Type B pancreatic cell (in vitro differentiated cells): Measurements from ENCODE around the gene FEZF1. TPM values are rescaled to one million over a fixed set of nuclear protein-coding genes. Genes with fewer than 3 reads are reported as not detected.

Source experiments
- DNase-seq: peaks from one replicate; pipeline ENCODE4 v3.0.0; 2021; ENCODE audit warnings: mixed read lengths; ENCODE audit not compliant: unreplicated experiment; ENCODE audit errors: extremely low spot score
- H3K27ac Mint-ChIP-seq: 2 replicates; pipeline ENCODE4 v1.8.0; 2021; ENCODE audit warnings: mild to moderate bottlenecking, mixed read lengths
- H3K27me3 Mint-ChIP-seq: 2 replicates; pipeline ENCODE4 v1.8.0; 2021; ENCODE audit warnings: mixed read lengths
- H3K36me3 Mint-ChIP-seq: 2 replicates; pipeline ENCODE4 v1.8.0; 2021; ENCODE audit warnings: mixed read lengths
- H3K4me1 Mint-ChIP-seq: one replicate; pipeline ENCODE4 v1.8.0; 2021; ENCODE audit warnings: mixed read lengths; ENCODE audit not compliant: unreplicated experiment
- H3K4me3 Mint-ChIP-seq: 2 replicates; pipeline ENCODE4 v1.8.0; 2021; ENCODE audit warnings: mild to moderate bottlenecking, mixed read lengths
- H3K9me3 Mint-ChIP-seq: 2 replicates; pipeline ENCODE4 v1.8.0; 2021; ENCODE audit warnings: mixed read lengths
- total RNA-seq: library from RNA; stranded (reverse); gene quantifications from 2 replicates; pipeline ENCODE4 v1.2.1, GENCODE V29; 2021; ENCODE audit warnings: low replicate concordance
- TF ChIP-seq, protein P1 (sequence below): fragments of 200-600 bp; sonication (generic); conservative IDR thresholded peaks from 2 replicates; pipeline ENCODE4 v1.5.0; 2021; ENCODE audit warnings: antibody characterized with exemption, mild to moderate bottlenecking

FEZF1 gene
- total RNA-seq, 1 donor from 2014 or later: not detected

DNA sequence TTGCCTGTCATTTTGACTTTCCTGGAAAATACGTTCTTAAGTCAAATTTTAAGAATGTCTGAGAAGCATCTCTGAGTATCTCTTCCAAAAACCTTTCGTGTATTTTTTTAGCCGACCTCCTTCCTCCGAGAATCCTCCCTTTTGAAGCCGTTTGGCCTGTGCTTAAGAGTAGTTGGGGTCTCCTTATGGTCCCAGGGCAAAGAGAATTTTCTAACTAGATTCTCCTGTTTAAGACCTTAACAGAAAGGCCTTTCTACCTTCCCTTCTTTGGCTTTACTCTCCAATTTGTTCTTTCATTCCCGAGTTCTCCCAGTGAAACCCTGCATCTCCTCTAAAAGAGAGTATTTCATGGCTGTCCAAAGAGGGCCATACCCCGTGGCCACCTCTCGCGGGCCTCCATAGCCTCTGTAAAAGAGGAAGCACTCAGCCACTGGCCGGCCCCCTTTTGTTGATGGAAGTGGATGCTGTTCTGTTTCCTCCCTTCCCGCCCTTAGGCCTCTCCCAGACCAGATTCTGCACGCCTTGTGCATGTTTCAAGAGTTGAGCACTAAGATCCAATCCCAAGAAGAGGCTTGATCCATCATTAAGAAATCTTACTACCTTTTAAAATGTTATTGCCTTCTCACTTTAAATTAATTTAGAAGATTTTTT, 6.6 kb upstream of the FEZF1 start:
- Mint-ChIP-seq H3K4me3 (peak overlapping the region; percentile 71), H3K27ac (no peak overlapping the region), H3K36me3 (no peaks in the 10 kb centered on the region), H3K27me3 (peaks cover 98% of the 10 kb centered on the region), H3K9me3 (no peaks in the 10 kb centered on the region), H3K4me1 (peaks cover 16% of the 10 kb centered on the region)
- DNase-seq: no peak
- TF ChIP-seq, protein P1, sequence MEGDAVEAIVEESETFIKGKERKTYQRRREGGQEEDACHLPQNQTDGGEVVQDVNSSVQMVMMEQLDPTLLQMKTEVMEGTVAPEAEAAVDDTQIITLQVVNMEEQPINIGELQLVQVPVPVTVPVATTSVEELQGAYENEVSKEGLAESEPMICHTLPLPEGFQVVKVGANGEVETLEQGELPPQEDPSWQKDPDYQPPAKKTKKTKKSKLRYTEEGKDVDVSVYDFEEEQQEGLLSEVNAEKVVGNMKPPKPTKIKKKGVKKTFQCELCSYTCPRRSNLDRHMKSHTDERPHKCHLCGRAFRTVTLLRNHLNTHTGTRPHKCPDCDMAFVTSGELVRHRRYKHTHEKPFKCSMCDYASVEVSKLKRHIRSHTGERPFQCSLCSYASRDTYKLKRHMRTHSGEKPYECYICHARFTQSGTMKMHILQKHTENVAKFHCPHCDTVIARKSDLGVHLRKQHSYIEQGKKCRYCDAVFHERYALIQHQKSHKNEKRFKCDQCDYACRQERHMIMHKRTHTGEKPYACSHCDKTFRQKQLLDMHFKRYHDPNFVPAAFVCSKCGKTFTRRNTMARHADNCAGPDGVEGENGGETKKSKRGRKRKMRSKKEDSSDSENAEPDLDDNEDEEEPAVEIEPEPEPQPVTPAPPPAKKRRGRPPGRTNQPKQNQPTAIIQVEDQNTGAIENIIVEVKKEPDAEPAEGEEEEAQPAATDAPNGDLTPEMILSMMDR: no peak

DNA sequence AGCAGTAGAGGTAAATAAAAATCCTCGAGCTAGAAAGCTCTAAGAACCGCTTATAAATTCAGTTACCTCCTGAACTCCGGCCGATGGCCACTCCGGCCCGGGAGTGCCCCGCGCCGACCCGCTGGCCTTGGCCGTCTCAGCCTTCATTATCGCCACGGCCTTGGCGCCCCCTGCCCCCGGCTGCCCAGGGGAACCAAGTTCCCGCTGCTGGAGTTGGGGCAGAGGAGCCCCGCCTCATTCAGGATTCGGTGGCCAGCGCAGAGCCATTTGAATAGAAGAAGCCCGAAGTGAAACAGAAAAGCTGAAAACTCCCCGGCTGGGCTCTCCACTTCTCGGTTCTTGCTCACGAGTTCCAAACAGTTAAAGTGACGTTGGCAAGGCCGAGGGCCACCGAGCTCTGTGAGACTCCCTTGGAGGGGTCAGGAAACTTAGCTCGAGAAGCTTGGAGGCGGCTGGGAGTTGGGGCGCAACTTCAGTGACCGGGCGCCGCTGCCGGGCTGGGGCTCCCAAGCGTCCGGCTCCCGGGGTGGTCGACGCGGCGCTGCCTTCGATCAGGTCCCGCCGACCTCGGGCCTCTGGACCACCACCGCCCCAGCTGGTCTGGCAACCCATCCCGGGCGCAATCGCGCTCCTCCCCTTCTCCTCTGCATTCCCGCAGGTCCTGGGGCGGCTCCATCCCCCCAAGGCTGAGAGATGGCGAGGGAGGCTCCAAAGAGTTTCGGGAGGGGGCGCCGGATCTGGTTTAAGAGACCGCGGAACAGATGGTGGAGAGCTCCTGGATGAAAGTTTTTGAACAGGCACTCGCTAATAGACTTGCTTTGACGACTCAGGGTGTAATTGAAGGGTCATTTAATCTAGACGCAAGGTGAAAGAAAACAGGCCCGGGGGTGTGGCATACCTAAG, 5.8 kb upstream of the FEZF1 start:
- Mint-ChIP-seq H3K4me3 (peak overlapping the region; percentile 71), H3K9me3 (no peaks in the 10 kb centered on the region), H3K36me3 (no peaks in the 10 kb centered on the region), H3K27me3 (peaks cover 98% of the 10 kb centered on the region), H3K4me1 (peaks cover 21% of the 10 kb centered on the region), H3K27ac (no peak overlapping the region)
- no peak for DNase-seq
- TF ChIP-seq, protein P1: no peak

DNA sequence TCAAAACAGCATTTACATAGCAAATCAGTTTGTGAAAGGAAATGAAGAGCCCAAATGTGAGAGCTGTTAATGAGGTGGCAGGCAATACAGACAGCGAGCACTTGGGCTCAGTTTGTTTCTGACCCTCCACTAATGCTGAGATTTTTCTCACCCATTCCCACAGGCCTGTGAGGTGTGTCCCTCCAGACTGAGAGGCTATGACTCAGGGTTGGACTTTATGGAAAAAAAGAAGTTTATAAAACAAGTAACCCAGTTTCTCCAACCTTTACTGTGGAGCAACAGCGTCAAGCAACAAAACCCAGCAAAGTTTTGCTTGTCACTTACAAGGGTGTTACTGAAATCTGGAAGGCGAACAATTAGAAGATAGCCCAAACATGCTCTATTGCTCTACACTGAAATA, 4.9 kb upstream of the FEZF1 start:
- peak overlapping the region; percentile 70 for H3K4me3 Mint-ChIP-seq
- no peak for DNase-seq
- H3K27ac Mint-ChIP-seq: no peak overlapping the region
- H3K27me3 Mint-ChIP-seq: peaks cover 98% of the 10 kb centered on the region
- peaks cover 25% of the 10 kb centered on the region for H3K4me1 Mint-ChIP-seq
- TF ChIP-seq, protein P1: no peak
- H3K9me3 Mint-ChIP-seq: no peaks in the 10 kb centered on the region
- no peaks in the 10 kb centered on the region for H3K36me3 Mint-ChIP-seq

DNA sequence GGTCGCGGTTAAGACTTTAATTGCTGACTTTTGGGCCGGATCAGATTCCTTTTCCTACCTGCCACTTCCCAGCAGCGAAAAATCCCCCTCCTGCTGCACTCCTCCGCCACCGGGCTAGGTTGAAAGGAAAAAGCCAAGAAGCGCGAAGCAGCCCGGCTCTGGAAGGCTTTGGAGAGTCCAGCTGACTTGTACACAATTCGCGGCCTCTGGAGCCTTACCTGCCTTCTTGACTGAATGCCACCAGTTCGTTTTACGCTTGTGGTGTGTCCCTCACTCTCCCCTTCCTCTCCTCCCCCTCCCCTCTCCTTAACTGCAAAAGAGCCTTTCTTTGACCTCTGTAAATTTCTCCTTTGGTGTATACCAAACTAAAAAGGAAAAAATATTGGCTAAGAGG, 2.7 kb upstream of the FEZF1 start:
- DNase-seq: no peak
- TF ChIP-seq, protein P1: no peak
- Mint-ChIP-seq H3K9me3 (no peaks in the 10 kb centered on the region), H3K4me3 (no peak overlapping the region), H3K36me3 (no peaks in the 10 kb centered on the region), H3K27ac (no peak overlapping the region), H3K4me1 (peaks cover 26% of the 10 kb centered on the region), H3K27me3 (peaks cover 98% of the 10 kb centered on the region)

DNA sequence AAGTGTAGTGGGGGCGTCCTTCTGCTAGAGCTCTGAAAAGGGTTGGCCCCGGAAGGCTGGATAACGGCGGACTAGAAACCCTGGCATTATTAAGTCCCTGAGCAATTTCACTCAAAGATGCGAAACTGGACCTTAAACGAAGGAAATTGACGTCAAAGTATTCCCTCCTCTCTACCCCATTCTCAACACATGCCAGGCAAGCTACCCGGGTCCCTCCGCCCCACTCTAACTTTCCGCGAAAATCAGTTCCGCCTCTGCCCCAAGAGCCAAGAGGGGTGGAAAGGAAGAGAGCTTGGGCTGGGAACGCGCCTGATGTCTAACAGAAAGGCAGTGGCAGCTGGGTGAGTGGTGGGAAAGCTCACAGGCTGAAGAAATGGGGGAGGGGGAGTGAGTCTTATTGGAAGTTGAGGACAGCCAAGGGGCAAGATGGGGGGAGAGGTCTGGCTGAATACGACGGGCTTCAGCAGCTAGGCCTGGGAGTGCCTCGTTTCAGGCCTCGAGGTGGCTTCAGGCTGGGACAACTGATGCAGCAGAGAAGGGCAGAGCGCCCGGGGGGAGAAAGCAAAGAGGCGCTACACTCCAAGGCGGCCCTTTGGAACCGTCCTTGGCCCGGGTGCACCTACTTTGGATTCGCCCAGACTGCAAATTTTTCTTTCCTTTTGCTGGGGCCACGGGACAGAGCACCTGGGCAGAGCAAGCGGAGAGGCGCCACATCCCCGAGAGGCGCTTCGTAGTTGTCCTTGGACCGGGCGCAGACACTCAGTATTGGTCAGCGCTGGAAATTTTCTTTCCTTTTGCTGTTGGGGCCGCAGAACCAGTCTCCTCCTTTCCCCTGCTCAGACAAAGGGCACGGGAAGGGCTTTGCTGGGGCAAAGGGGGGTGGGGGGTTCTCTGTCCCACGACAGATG, 2.0 kb upstream of the FEZF1 start:
- Mint-ChIP-seq H3K9me3 (no peaks in the 10 kb centered on the region), H3K27me3 (peaks cover 98% of the 10 kb centered on the region), H3K4me1 (peaks cover 26% of the 10 kb centered on the region), H3K36me3 (no peaks in the 10 kb centered on the region), H3K4me3 (peak overlapping the region; percentile 82), H3K27ac (peak overlapping the region; percentile 23)
- no peak for DNase-seq
- TF ChIP-seq, protein P1: no peak
